Epithelial cell of proximal tubule (primary cell): ENCODE data around the gene MAML3. TPM values are rescaled to one million over a fixed set of nuclear protein-coding genes. Genes with fewer than 3 reads are reported as not detected.

ENCODE experiments used
- DNase-seq: peaks from one replicate; pipeline ENCODE4 v3.0.0-alpha.2; 2011; ENCODE audit warnings: low read depth
- H3K4me3 ChIP-seq: 2 replicates; pipeline ENCODE4 v1.5.1; 2011; ENCODE audit warnings: low read depth, mild to moderate bottlenecking, low read length
- total RNA-seq: library from RNA; depleted of rRNA; stranded (reverse); fragments of >200 nt; gene quantifications from 2 replicates; pipeline ENCODE4 v1.2.3, GENCODE V29; 2015
- TF ChIP-seq, protein P1 (sequence below): conservative IDR thresholded peaks from 2 replicates; pipeline ENCODE4 v1.5.1; 2012; ENCODE audit warnings: low read depth, mild to moderate bottlenecking, low read length

Gene MAML3
- total RNA-seq, 1 donor from 2014 or later = 1.2 TPM

DNA sequence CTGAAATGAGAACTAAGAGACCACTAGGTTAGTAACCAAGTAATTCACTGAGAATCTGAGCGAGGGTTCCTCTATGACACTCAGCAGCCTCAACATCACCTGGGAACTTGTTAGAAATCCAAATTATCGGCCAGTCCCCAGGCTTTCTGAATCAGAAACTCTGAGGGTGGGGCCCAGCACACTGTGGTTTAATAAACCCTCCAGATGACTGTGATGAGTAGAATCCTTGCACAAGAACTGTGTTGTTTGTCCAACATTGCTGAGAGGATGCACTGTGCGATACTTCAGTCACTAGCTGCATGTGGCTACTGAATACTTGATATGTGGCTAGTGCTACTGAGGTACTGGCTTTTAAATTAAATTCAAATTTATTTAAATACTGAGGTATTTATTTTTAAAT lies 243.9 kb downstream of the MAML3 start:
- TF ChIP-seq, protein P1, sequence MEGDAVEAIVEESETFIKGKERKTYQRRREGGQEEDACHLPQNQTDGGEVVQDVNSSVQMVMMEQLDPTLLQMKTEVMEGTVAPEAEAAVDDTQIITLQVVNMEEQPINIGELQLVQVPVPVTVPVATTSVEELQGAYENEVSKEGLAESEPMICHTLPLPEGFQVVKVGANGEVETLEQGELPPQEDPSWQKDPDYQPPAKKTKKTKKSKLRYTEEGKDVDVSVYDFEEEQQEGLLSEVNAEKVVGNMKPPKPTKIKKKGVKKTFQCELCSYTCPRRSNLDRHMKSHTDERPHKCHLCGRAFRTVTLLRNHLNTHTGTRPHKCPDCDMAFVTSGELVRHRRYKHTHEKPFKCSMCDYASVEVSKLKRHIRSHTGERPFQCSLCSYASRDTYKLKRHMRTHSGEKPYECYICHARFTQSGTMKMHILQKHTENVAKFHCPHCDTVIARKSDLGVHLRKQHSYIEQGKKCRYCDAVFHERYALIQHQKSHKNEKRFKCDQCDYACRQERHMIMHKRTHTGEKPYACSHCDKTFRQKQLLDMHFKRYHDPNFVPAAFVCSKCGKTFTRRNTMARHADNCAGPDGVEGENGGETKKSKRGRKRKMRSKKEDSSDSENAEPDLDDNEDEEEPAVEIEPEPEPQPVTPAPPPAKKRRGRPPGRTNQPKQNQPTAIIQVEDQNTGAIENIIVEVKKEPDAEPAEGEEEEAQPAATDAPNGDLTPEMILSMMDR = no peak
- no peak for DNase-seq
- no peak overlapping the region for H3K4me3 ChIP-seq

DNA sequence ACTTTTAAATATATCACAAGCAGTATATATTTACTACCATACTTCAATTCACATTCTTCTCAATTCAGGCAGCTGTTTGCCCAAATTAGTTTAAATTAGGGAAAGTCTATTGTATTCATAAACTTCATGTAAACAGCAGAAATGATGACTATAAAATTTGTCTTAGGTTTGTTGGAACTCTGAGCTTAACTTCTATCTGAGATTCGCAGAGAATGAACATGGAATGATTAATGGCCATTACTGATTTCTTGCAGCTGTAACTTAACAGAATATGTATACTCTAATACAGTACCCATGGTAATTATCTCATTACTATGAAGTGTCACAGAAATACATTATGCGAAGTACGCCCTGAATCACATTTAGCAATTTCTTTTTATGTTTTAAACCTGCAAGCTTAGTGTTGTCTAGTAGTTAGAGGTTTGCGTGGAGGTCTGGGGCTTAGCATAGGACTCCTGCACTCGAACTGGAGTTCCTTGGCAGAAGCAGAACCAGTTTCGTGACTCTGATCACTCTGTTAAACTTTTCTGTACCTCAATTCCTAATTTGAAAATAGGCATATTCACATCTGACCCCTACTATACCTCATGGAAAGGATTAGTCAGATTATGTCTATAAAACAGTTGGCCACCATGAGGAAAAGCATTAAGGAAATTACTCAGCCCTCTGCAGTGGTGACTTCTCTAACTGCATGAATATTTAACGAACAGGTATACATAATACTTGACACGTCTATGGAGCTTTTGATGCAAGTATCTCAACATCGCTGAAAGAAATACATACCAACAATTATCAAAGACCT lies 245.1 kb downstream of the MAML3 start:
- DNase-seq = no peak
- H3K4me3 ChIP-seq = no peak overlapping the region
- TF ChIP-seq, protein P1 = no peak

DNA sequence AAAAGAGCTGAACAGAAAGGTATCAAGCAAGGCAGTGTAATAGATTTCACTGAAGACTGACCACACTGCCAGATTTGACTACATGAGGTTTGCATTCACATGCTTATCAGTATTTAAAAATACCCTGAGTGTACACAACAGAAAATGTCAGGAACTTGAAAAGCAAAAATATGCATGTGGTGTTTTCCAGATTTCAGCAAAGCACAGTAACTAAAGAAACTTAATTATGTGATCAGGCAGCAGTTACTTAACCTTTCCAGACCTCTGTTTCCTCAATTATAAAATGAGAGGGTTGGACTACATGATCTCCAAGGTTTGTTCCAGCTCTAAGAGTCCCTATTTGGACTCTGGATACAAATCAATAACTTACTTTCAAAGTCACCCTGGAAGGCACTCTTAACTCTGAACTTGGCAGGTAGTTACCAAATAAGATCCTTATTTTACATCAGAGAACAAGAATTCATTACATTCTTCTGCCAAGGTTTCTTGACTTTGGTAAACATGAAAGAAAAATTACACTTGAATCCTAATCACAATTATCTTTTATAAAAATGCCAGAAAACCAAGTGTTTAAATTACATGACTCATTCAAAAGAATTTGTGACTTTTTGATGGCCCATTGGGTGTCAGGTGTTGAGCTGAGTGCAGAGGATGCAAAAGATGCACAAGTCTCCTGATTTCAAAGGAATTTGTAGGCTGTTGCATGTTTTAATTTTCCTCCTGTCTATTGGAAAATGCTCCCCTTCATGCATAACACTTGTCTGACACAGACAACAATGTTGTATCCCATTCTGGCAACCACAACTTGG lies 246.8 kb downstream of the MAML3 start:
- H3K4me3 ChIP-seq = no peak overlapping the region
- DNase-seq = no peak

DNA sequence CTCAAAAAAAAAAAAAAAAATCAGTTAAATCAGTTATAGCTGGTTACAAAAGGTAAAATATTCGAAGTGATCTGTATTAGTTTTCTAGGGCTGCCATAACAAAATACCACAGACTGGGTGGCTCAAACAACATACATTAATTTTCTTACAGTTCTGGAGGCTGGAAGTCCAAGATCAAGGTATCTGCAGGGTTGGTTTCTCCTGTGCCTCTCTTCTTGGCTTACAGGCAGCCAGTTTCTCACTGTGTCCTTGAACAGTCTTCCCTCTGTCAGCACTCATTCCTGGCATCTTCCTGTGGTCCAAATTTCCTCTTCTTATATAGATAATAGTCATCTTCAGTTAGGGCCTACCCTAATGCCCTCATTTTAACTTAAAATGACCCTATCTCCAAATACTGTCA lies 248.5 kb downstream of the MAML3 start:
- TF ChIP-seq, protein P1 = no peak
- DNase-seq = no peak
- H3K4me3 ChIP-seq = no peak overlapping the region

More for the DNA sequence above, 246.8 kb downstream of the MAML3 start:
- TF ChIP-seq, protein P1 = no peak

DNA sequence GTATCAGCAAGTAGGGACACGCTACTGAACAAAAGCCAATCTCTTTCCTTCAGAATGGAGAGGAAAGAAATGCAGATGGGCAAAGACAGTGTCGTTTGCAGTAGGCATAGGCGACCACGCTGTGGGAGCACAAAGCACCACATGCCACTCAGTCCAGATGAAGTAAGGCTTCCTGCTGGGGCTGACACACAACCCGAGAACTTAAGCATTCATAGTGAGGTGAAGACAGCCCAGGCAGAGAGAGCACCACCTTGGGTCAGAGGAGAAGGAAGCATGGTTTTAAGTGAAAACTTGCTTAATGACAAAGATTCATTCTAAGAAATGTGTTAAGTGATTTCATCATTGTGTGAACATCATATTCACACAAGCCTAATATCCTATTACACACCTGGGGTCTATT lies 249.6 kb downstream of the MAML3 start:
- DNase-seq = no peak
- TF ChIP-seq, protein P1 = no peak
- H3K4me3 ChIP-seq = no peak overlapping the region

DNA sequence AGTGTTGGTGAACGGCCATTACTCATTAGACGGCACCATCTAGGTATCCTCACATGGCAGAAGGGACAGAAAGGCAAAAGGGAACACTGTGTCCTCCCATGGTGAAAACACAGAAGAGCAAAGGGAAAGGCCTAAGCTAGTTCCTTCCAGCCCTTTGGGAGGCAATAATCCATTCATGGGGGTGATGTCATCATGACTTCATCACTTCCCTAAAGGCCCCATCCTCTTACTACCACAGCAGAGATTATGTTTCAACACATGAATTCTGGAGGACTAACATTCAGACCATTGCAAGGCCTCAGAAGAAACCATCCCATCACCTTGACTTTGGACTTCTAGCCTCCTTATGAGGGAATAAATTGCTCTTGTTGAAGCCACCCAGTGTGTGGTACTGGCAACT lies 250.1 kb downstream of the MAML3 start:
- no peak overlapping the region for H3K4me3 ChIP-seq
- TF ChIP-seq, protein P1 = no peak
- DNase-seq = no peak
